ENCODE results near the gene PKP4. TPM values are rescaled to one million over a fixed set of nuclear protein-coding genes. Genes with fewer than 3 reads are reported as not detected.
A peak's percentile ranks its signal among the peaks of the same experiment; 100 is the strongest.

PKP4 gene
- total RNA-seq, 1 experiment from 2014 or later = 59.1 TPM

DNA sequence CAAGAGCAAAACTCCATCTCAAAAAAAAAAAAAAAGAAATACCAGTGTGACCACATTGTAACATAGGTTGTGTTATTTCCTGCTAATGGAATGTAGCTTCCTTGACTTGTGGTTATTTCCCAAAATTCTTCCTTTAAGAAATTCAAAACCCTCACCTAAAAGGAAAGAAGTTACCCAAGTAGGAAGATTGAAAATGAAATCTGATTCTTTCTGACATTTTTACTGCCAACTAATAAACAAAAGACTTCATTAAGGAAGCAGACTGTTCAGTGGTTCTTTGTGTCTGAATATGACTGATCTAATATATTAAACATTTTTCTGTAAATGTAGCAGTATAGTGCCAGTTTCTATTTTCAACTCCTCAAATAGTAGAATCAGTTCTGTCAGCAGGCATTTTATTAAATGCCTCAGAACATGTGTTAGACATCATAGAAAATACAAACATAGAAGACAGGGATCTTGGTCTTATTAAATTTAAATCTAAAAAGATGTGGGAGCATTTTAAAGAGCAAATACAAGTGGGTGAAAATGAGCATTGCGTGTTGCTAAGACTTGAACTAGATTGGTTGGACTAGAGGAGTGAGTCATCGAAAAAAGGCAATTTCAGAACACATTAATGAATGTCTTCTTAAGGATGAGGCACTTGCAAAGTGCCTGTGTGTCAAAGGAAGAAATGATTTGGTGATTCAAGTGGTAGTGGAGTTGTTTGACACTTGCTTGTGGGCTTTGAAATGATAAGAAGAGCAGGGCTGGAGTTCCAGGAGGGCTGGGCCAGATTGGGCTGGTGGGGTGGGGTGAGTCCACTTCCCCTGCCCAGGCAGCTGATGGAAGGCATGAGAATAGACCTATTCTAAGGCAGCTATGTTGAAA, 53.4 kb downstream of the PKP4 start:
- no peaks in the 10 kb centered on the region for H3K27me3 ChIP-seq (ENCODE audit: insufficient read depth, low read depth)
- no peaks in the 10 kb centered on the region for H3K9me2 ChIP-seq (ENCODE audit: insufficient read depth)
- ChIA-PET CTCF (no interaction called here), POLR2A (ENCODE audit: unreplicated experiment) (no interaction called here)
- H3K4me2 ChIP-seq = peak overlapping the region; percentile 23
- no peak overlapping the region for H3K4me3 ChIP-seq
- TF ChIP-seq, protein P1, sequence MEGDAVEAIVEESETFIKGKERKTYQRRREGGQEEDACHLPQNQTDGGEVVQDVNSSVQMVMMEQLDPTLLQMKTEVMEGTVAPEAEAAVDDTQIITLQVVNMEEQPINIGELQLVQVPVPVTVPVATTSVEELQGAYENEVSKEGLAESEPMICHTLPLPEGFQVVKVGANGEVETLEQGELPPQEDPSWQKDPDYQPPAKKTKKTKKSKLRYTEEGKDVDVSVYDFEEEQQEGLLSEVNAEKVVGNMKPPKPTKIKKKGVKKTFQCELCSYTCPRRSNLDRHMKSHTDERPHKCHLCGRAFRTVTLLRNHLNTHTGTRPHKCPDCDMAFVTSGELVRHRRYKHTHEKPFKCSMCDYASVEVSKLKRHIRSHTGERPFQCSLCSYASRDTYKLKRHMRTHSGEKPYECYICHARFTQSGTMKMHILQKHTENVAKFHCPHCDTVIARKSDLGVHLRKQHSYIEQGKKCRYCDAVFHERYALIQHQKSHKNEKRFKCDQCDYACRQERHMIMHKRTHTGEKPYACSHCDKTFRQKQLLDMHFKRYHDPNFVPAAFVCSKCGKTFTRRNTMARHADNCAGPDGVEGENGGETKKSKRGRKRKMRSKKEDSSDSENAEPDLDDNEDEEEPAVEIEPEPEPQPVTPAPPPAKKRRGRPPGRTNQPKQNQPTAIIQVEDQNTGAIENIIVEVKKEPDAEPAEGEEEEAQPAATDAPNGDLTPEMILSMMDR (conservative IDR thresholded peaks at IDR 0.05) = no peak
- TF ChIP-seq EZH2 (IDR thresholded peaks at IDR 0.05; ENCODE audit: low read depth) = no peak
- H3F3A ChIP-seq (ENCODE audit: insufficient read depth, low read depth) = peaks cover 11% of the 10 kb centered on the region; the same call in 1 of the 2 replicates
- no TSS peak for BruUV-seq (replicated peaks)
- no peak overlapping the region for H2AFZ ChIP-seq
- H3K27ac ChIP-seq = peak overlapping the region; percentile 50
- intact Hi-C loops (cut with micrococcal nuclease; ENCODE audit: unreplicated experiment) = no loop called here
- H3K9me3 ChIP-seq (ENCODE audit: insufficient read depth, low read depth) = no peaks in the 10 kb centered on the region
- DNase-seq = peak in 1 of 2 experiments; percentile 82
- H3K79me2 ChIP-seq (ENCODE audit: low read depth) = peaks cover 17% of the 10 kb centered on the region; the same call in 1 of the 2 replicates
- H3K4me1 ChIP-seq (replicated peaks; ENCODE audit: insufficient read depth) = peaks cover 17% of the 10 kb centered on the region
- H3K36me3 ChIP-seq (ENCODE audit: low read depth) = no peaks in the 10 kb centered on the region
- H4K20me1 ChIP-seq (ENCODE audit: insufficient read depth) = no peaks in the 10 kb centered on the region

DNA sequence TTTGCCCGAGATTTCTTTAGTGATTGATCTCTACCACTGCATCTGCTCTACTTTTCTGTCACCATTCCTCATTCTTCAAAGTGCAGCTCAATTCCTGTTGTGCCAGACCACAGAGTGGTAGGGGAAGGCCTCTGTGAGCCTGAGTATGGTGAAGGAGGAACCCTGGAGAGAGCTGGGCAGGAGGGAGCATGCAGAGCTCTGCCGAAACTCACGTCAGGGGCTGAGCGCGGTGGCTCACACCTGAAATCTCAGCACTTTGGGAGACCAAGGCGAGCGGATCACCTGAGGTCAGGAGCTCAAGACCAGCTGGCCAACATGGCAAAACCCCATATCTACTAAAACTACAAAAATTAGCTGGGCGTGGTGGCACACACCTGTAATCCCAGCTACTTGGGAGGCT, 54.1 kb downstream of the PKP4 start:
- H4K20me1 ChIP-seq (ENCODE audit: insufficient read depth) = no peaks in the 10 kb centered on the region
- no TSS peak for BruUV-seq (replicated peaks)
- H3K4me2 ChIP-seq = no peak overlapping the region
- no peak overlapping the region for H3K27ac ChIP-seq
- intact Hi-C loops (cut with micrococcal nuclease; ENCODE audit: unreplicated experiment) = no loop called here
- no peak for DNase-seq
- H3K4me1 ChIP-seq (replicated peaks; ENCODE audit: insufficient read depth) = peaks cover 17% of the 10 kb centered on the region
- no peaks in the 10 kb centered on the region for H3K27me3 ChIP-seq (ENCODE audit: insufficient read depth, low read depth)
- no peaks in the 10 kb centered on the region for H3K9me2 ChIP-seq (ENCODE audit: insufficient read depth)
- no peaks in the 10 kb centered on the region for H3K9me3 ChIP-seq (ENCODE audit: insufficient read depth, low read depth)
- TF ChIP-seq EZH2 (IDR thresholded peaks at IDR 0.05; ENCODE audit: low read depth) = no peak
- TF ChIP-seq, protein P1 (conservative IDR thresholded peaks at IDR 0.05) = no peak
- H2AFZ ChIP-seq = no peak overlapping the region
- no peak overlapping the region for H3K4me3 ChIP-seq
- no peaks in the 10 kb centered on the region for H3K36me3 ChIP-seq (ENCODE audit: low read depth)
- POLR2A ChIA-PET (ENCODE audit: unreplicated experiment) = no interaction called here
- H3F3A ChIP-seq (ENCODE audit: insufficient read depth, low read depth) = peaks cover 11% of the 10 kb centered on the region; the same call in 1 of the 2 replicates
- CTCF ChIA-PET = no interaction called here
- H3K79me2 ChIP-seq (ENCODE audit: low read depth) = peaks cover 16% of the 10 kb centered on the region; the same call in 1 of the 2 replicates

DNA sequence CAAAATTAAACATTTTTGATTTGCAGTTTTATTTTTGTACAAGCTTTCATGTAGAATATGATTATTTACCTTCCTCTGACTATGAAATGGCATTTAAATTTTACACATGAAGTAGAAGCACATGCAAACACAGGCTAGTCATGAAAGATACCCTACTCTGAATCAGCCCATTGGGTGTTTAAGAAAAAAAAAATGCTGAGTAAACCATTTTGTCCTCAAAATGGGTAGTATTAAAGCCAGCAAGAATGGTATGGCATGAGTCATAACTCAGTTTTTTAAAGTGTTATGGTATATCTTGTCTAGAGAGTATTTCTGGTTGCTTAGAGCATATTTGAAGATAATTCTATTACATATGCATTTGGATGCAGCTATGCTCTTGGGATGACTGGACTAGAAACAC, 55.0 kb downstream of the PKP4 start:
- peaks cover 17% of the 10 kb centered on the region for H3K4me1 ChIP-seq (replicated peaks; ENCODE audit: insufficient read depth)
- intact Hi-C loops (cut with micrococcal nuclease; ENCODE audit: unreplicated experiment) = no loop called here
- POLR2A ChIA-PET (ENCODE audit: unreplicated experiment) = no interaction called here
- CTCF ChIA-PET = no interaction called here
- H3K27ac ChIP-seq = no peak overlapping the region
- no peak overlapping the region for H3K4me2 ChIP-seq
- BruUV-seq (replicated peaks) = no TSS peak
- TF ChIP-seq, protein P1 (conservative IDR thresholded peaks at IDR 0.05) = no peak
- TF ChIP-seq EZH2 (IDR thresholded peaks at IDR 0.05; ENCODE audit: low read depth) = no peak
- H3K36me3 ChIP-seq (ENCODE audit: low read depth) = no peaks in the 10 kb centered on the region
- DNase-seq = no peak
- H4K20me1 ChIP-seq (ENCODE audit: insufficient read depth) = no peaks in the 10 kb centered on the region
- peaks cover 12% of the 10 kb centered on the region; the same call in 1 of the 2 replicates for H3K79me2 ChIP-seq (ENCODE audit: low read depth)
- no peaks in the 10 kb centered on the region for H3K9me2 ChIP-seq (ENCODE audit: insufficient read depth)
- no peaks in the 10 kb centered on the region for H3K27me3 ChIP-seq (ENCODE audit: insufficient read depth, low read depth)
- H3F3A ChIP-seq (ENCODE audit: insufficient read depth, low read depth) = peaks cover 11% of the 10 kb centered on the region; the same call in 1 of the 2 replicates
- H2AFZ ChIP-seq = no peak overlapping the region
- no peaks in the 10 kb centered on the region for H3K9me3 ChIP-seq (ENCODE audit: insufficient read depth, low read depth)
- H3K4me3 ChIP-seq = no peak overlapping the region

All from PC-9 (cell line).